HG03565 (cell line): ENCODE data around the gene ABCA7.

Source experiments
- ATAC-seq: cut with Tn5 transposase; IDR thresholded peaks from one replicate; pipeline ENCODE4 v1.9.1; 2021; ENCODE audit warnings: mild to moderate bottlenecking, moderate library complexity; ENCODE audit not compliant: unreplicated experiment

ABCA7 gene

GRCh38 chr19:1055886-1056620 lies 16.1 kb downstream of the ABCA7 start:
- ATAC-seq: no peak

- no peak for ATAC-seq
Measured at GRCh38 chr19:1057176-1057855, 17.4 kb downstream of the ABCA7 start.

- ATAC-seq: no peak
Measured at GRCh38 chr19:1058112-1058511, 18.2 kb downstream of the ABCA7 start.

- ATAC-seq: no peak
Measured at GRCh38 chr19:1060689-1061088, 20.8 kb downstream of the ABCA7 start.

- no peak for ATAC-seq
Measured at GRCh38 chr19:1061987-1062386, 22.1 kb downstream of the ABCA7 start.

- ATAC-seq: no peak
Measured at GRCh38 chr19:1062387-1063029, 22.6 kb downstream of the ABCA7 start.

GRCh38 chr19:1063030-1063908 lies 23.4 kb downstream of the ABCA7 start:
- ATAC-seq: no peak

GRCh38 chr19:1063909-1064660 lies 24.2 kb downstream of the ABCA7 start:
- no peak for ATAC-seq

GRCh38 chr19:1064661-1065605 lies 25.0 kb downstream of the ABCA7 start:
- ATAC-seq: no peak

GRCh38 chr19:1065606-1066109 lies 25.8 kb downstream of the ABCA7 start:
- ATAC-seq: no peak

- no peak for ATAC-seq
Measured at GRCh38 chr19:1066251-1066747, 26.4 kb downstream of the ABCA7 start.

- no peak for ATAC-seq
Measured at GRCh38 chr19:1066748-1067340, 26.9 kb downstream of the ABCA7 start, which contains the start of gene ARHGAP45. TSS of gene ARHGAP45 (plus strand) at chr19:1067167. CDS start at chr19:1067406, 239 bp downstream.

- ATAC-seq: no peak
Measured at GRCh38 chr19:1067341-1067957, 27.5 kb downstream of the ABCA7 start.

GRCh38 chr19:1068009-1069001 lies 28.4 kb downstream of the ABCA7 start:
- ATAC-seq: no peak

GRCh38 chr19:1069009-1069779 lies 29.3 kb downstream of the ABCA7 start:
- no peak for ATAC-seq

- ATAC-seq: no peak
Measured at GRCh38 chr19:1070576-1070930, 30.6 kb downstream of the ABCA7 start.
